ENCODE measurements around the gene USP50. TPM values are rescaled to one million over a fixed set of nuclear protein-coding genes. Genes with fewer than 3 reads are reported as not detected.
"Not testable (repeated sequence)": the region's sequence is repeated elsewhere in the genome, so short reads cannot be mapped to it uniquely, and the experiment has no call there.

USP50 gene
- polyA plus RNA-seq, 2 of the 4 experiments (the other 2 are of a cell fraction): 0.14 TPM; not detected in 1

DNA sequence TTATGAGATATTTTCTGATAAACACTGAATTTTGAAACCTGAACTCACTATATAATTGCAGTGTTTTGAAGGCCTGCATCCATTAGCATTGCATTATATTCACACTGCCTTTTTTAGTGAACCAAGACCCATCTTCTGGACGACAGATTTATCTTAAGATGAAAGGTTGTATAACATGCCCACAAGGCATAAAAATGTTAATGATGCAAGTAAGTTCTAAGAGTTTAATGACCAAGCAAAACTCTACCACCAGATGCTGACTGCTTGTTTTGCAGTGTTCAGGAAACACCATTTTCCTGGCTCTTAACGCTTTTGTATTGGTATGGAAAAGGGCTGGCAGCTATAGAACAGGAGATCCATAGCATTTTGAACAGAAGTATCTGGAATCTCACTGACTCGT, 46.1 kb downstream of the USP50 start:
- ChIA-PET CTCF (interaction anchor here (0.7 kb wide), 1 partner anchor 181 kb away, joined by 3 read pairs; no protein-coding TSS in a partner anchor), POLR2A (no interaction called here)
- Histone ChIP-seq H3K4me2 (no peak overlapping the region), H3K27ac (no peak overlapping the region), H3K4me3 (no peak overlapping the region), H3K9me3 (no peaks in the 10 kb centered on the region), H3K4me1 (no peaks in the 10 kb centered on the region)
- ATAC-seq (no peak), DNase-seq (ENCODE audit: low read depth in 1 of 2, low spot score in 1 of 2) (no peak), FAIRE-seq (no peak)
- 89% methylated on average over 3 of the region's 3 CpGs for WGBS (ENCODE audit: missing lambda C conversion rate)
- no peak for TF ChIP-seq SREBF2 (IDR thresholded peaks at IDR 0.05)

DNA sequence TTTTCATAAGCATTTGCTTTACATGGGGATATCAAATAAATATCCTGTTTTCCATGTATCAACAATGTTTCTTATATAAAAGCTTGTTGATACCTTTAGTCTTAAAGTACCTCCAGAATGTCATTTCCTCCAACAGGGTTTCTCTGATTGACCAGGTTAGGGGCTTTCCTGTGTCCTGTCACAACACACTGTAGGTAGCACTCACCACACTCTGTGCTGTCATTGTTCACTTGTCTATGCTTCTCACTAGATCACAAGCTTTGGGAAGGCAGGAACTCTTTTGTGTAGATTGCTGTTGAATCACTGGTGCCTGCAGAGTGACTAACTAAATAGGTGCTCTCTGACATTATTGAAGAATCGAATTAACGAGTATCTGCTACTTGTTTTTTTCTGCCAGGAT, 49.8 kb downstream of the USP50 start:
- no peaks in the 10 kb centered on the region for H3K9me3 ChIP-seq
- no peak for DNase-seq (ENCODE audit: low read depth in 1 of 2, low spot score in 1 of 2)
- no peaks in the 10 kb centered on the region for H3K4me1 ChIP-seq
- H3K4me2 ChIP-seq: no peak overlapping the region
- WGBS (ENCODE audit: missing lambda C conversion rate): 93% methylated on average over 2 of the region's 2 CpGs
- FAIRE-seq: no peak
- ChIA-PET POLR2A (interaction anchor here (0.7 kb wide), 1 partner anchor 20 kb away, joined by 4 read pairs; no protein-coding TSS in a partner anchor), CTCF (no interaction called here)
- ATAC-seq: no peak
- H3K27ac ChIP-seq: no peak overlapping the region
- TF ChIP-seq HOXB5 (CRISPR knock-in tag; IDR thresholded peaks at IDR 0.05): no peak
- no peak for TF ChIP-seq EHMT2 (IDR thresholded peaks at IDR 0.05; ENCODE audit: low read depth)
- TF ChIP-seq POLR2A (IDR thresholded peaks at IDR 0.05; ENCODE audit: low read length): no peak
- TF ChIP-seq RCOR1 (IDR thresholded peaks at IDR 0.05; ENCODE audit: low read depth, low read length): no peak
- no peak for TF ChIP-seq EP300 (IDR thresholded peaks at IDR 0.05)
- TF ChIP-seq EHF (CRISPR knock-in tag; IDR thresholded peaks at IDR 0.05): no peak
- no peak for TF ChIP-seq HOXA7 (CRISPR knock-in tag; IDR thresholded peaks at IDR 0.05)
- no peak for TF ChIP-seq CHD4 (IDR thresholded peaks at IDR 0.05; ENCODE audit: borderline replicate concordance)
- TF ChIP-seq, protein P1, sequence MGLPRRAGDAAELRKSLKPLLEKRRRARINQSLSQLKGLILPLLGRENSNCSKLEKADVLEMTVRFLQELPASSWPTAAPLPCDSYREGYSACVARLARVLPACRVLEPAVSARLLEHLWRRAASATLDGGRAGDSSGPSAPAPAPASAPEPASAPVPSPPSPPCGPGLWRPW (IDR thresholded peaks at IDR 0.05): no peak
- no peak for TF ChIP-seq FOXS1 (CRISPR knock-in tag; IDR thresholded peaks at IDR 0.05)
- TF ChIP-seq MAFK (IDR thresholded peaks at IDR 0.05; ENCODE audit: partially characterized antibody): no peak
- H3K4me3 ChIP-seq: no peak overlapping the region

DNA sequence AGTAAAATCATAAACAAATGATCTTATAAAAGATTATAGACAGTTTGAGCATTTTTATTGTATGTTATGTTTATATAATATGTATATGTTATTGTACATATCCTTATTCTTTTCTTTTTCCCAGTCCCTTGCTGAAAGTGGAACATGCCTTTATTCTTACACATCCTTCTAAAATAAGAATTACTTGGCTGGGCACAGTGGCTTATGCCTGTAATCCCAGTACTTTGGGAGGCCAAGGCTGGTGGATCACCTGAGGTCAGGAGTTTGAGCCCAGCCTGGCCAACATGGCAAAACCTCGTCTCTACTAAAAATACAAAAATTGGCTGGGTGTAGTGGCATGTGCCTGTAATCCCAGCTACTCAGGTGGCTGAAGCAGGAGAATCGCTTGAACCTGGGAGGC, 51.9 kb downstream of the USP50 start:
- FAIRE-seq; ATAC-seq; H3K4me3 ChIP-seq; H3K4me2 ChIP-seq; POLR2A ChIA-PET; H3K9me3 ChIP-seq; CTCF ChIA-PET; DNase-seq (ENCODE audit: low read depth in 1 of 2, low spot score in 1 of 2); H3K27ac ChIP-seq; H3K4me1 ChIP-seq: not testable (repeated sequence)
- WGBS (ENCODE audit: missing lambda C conversion rate): 94% methylated on average over 2 of the region's 2 CpGs

DNA sequence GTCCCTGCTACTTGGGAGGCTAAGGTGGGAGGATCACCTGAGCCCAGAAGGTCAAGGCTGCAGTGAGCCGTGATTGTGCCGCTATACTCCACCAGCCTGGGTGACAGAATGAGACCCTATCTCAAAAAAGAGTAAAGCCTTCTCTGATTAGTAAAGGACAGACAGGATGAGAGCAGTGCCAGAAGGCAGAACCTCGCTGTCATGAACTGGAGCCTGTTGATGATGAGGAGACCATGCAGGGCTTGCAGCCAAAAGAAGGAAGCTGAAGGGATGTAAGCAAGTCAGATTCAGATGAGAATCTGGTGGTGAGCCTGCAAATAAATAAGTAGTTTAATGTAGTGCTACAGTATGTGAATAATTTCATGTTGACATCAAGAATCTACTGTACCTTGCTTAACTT, 52.8 kb downstream of the USP50 start:
- Histone ChIP-seq H3K27ac (no peak overlapping the region), H3K4me3 (no peak overlapping the region), H3K4me2 (no peak overlapping the region), H3K4me1 (no peaks in the 10 kb centered on the region), H3K9me3 (no peaks in the 10 kb centered on the region)
- ChIA-PET POLR2A (no interaction called here), CTCF (no interaction called here)
- TF ChIP-seq POLR2AphosphoS2 (conservative IDR thresholded peaks at IDR 0.05; ENCODE audit: low read length) (no peak), FOSB (CRISPR knock-in tag; IDR thresholded peaks at IDR 0.05) (no peak), MAZ (IDR thresholded peaks at IDR 0.05; ENCODE audit: borderline replicate concordance, low read depth, low read length) (no peak), NPAS2 (CRISPR knock-in tag; IDR thresholded peaks at IDR 0.05; ENCODE audit: borderline replicate concordance) (no peak), CHD2 (IDR thresholded peaks at IDR 0.05; ENCODE audit: low read length, partially characterized antibody) (no peak), KDM1A (IDR thresholded peaks at IDR 0.05; ENCODE audit: low read depth) (no peak), RFX5 (IDR thresholded peaks at IDR 0.05) (no peak), ESRRA (IDR thresholded peaks at IDR 0.05; ENCODE audit: borderline replicate concordance, low read length) (no peak), ZFP36 (IDR thresholded peaks at IDR 0.05; ENCODE audit: borderline replicate concordance, partially characterized antibody) (no peak), HOXB5 (CRISPR knock-in tag; IDR thresholded peaks at IDR 0.05) (no peak)
- TF ChIP-seq, protein P2, sequence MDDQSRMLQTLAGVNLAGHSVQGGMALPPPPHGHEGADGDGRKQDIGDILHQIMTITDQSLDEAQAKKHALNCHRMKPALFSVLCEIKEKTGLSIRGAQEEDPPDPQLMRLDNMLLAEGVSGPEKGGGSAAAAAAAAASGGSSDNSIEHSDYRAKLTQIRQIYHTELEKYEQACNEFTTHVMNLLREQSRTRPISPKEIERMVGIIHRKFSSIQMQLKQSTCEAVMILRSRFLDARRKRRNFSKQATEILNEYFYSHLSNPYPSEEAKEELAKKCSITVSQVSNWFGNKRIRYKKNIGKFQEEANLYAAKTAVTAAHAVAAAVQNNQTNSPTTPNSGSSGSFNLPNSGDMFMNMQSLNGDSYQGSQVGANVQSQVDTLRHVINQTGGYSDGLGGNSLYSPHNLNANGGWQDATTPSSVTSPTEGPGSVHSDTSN (IDR thresholded peaks at IDR 0.05): no peak
- FAIRE-seq: no peak
- 94% methylated on average over 3 of the region's 3 CpGs for WGBS (ENCODE audit: missing lambda C conversion rate)
- no peak for ATAC-seq
- no peak for DNase-seq (ENCODE audit: low read depth in 1 of 2, low spot score in 1 of 2)
